Measurements from ENCODE around the gene EGLN3.
A peak's percentile ranks its signal among the peaks of the same experiment; 100 is the strongest.
"Not testable (repeated sequence)": the region's sequence is repeated elsewhere in the genome, so short reads cannot be mapped to it uniquely, and the experiment has no call there.

The EGLN3 gene

DNA sequence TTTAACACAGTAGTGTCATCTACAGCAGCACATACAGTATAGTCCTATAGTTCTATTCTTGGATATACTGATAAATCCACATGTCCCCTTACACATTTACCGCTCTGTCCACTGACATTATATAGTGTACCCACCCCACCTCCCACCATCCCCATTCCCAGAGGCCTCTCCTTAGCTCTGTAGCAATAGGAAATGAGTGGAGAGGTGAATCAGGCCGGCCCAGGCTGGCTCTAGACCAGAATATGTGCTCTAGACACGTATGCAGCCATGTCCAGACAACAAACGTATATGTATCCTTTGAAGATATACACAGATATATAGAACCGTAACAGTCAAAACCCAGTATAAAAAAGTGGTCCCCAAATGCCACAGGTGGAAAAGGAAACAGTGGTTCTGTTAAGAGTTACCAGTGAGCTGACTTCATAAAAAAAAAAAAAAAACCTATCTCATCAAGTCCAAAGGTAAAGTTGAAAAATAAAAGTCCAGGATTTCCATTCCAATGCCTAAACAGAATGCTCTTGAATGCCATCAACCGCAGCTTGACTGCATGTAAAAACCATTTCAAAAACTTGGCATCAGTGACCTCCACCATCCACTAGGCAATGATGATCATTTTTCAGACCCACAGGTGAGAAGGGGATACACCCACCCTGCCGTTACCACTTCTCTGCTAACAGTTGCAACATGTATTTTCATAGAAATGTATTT lies 16.7 kb downstream of the EGLN3 start:
- DNase-seq = no peak

DNA sequence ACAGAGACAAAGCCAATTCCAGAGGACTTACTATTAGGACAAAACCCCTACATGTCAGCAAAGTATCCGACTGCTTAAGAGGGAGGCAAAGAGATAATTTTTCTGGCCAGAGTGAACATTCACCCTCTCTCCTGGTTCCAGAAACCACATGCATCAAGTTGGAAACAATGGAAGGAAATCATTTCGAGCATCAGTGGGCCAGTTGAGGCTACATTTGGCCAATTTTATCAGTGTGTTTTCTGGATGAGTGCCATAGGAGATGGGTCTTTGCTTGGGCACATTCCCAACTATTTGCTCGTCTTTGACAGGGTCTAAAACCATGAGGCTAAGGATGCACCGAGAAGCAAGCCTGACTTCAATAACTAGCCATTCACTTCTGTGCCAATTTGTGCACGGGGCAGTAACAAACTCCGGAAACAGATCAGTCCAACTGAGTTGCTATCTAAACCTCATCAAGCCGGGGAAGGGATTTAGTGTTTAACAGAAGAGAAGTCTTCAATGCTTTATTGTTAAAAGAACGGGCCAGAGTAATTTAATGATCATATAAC lies 17.4 kb downstream of the EGLN3 start:
- DNase-seq = no peak

DNA sequence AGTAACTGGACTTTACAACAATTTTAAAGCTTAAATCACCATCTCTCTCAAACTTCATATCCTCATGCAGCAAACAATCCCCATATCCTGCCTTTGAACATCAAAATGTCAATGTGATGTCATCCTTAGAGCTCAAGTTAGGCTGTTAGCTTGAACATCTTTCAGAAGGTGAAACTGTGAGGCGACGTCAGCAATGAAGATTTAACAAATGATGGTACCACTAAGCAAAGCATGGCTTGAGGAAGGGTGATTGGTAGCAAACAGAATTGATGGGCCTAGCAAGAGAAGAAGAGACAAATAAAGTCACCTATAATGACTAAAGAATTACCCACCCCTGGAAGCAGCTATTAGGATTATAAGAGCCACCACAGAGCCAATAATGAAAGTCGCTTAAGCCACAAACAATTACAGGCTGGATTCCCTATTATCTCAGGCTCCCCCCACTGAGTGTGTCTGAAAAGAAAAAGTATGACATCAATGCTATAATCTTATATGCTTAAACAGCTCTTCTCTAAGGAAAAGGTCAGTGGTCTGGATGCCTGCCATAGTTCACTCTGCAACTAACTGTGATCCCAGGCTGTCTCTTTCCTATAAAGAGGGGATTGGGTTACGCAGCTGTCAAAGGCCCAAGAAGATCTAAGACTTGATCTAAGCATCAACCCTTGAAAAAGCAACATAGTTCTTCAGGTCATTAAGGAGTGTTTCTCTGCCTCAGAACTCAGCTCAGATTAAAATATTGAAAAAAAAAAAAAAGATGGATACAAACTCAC lies 18.1 kb downstream of the EGLN3 start:
- DNase-seq = peak; percentile 30

DNA sequence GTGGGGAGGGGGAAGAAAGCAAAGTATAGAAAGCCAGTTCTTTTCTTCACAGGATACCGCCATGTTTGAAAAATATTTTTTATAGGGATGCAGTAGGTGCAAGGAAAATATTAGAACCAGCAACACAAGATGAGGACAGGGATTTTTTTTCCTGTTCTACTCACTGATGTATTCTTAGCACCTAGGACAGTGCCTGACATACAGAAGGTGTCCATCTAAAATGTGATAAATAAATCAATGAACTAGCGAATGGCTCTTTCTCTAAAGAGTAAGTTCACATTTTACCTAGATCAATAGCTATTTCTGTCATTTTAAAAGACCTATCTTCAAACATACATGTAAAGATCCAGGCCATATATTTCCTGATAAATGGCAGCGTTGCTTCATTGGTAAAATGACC lies 18.8 kb downstream of the EGLN3 start:
- no peak for DNase-seq

DNA sequence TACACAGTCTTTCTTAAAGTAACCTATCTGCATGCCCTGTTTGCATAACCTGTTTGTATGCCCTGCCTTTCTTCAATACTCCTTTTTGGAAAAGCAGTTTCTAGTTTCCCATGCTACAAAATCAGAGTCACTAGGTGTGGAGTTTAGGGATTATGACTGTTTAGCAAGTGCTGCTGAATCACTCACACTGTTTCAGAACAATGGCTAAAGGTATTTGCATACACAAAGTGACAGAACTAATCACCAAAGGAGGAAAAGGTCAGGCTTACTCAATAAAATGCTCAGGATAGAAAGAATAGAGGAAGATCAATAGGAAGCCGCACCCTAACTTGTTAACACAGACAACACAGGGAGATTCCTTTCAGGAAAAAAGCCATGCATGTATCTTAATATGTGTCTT lies 19.4 kb downstream of the EGLN3 start:
- DNase-seq = no peak

DNA sequence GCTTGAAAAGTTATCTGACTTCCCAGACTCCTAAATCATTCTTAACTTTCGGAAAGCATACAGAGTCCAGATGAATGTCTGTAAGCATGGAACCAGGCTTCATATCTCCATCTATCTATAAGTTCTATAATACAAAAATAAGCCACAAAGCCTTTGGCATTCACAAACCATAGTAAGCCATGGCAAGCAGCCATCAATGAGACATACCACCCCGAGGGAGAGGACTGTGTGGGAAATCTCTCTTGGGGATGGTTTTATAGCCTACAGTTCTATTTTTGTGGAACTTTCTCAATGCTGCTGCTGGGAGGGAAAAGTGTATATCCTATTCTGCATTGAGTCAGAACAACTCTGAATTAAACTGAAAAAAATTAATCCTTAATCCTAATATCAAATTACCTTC lies 20.4 kb downstream of the EGLN3 start:
- no peak for DNase-seq

DNA sequence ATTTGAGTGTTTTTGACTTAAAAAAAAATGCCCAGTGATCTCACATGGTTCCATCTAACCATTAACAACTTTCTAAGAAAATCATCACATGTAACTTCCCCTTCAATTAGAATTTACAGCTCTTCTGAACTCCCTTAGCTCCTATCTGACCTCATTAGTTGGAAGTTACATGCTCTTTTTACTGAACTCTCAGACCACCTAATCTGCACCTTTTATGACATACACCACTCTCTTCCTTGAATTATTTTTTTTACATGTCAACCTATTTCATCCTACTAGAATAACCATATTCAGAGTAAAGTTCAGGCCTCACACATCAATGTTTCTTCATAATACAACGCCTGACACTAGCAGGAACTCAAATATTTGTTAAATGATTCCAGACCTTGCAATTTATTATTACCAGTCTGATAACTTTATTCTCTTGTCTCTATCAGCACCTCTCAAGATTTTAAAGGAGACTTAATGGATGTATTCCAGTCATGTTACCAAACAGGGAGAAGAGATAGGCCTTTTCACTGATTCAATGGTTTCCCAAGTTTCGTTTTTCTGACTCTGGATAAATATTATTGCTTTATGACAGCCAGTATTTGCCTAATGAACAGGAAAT lies 21.0 kb downstream of the EGLN3 start:
- no peak for DNase-seq

DNA sequence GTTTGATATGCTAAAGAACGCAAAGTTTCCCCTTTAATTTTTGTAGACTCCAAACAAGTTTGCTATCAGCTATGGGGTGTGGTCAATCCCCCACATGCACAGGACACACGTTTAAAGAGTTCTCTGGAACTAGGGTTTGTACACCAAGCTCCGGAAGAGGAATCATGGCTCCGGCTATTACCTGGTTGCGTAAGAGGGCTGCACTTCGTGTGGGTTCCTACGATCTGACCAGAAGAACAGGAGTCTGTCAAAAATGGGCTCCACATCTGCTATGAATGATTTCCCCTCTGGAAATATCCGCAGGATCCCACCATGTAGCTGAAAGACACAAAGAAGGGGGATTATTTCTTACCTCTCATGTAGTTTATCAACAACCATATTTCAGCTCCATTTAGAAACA lies 22.0 kb downstream of the EGLN3 start:
- no peak for DNase-seq

DNA sequence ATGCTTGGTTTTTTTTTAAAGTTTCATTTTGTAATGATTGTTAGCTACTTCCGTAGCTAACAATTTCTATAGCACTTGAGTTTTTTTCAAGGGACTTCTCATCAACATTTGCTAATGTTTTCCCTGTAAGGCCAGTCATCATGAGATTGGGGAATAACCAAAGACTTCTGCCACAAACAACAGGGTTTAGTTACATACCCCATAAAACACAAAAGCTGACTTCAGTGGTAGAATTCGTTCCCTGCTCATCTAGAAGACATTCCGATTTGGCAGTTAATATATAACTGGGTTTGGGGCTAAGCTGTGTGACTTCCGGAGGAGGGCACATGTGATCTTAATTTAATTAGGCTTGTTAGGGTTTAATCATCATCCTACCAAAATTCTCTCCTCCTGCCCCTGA lies 22.9 kb downstream of the EGLN3 start:
- no peak for DNase-seq

DNA sequence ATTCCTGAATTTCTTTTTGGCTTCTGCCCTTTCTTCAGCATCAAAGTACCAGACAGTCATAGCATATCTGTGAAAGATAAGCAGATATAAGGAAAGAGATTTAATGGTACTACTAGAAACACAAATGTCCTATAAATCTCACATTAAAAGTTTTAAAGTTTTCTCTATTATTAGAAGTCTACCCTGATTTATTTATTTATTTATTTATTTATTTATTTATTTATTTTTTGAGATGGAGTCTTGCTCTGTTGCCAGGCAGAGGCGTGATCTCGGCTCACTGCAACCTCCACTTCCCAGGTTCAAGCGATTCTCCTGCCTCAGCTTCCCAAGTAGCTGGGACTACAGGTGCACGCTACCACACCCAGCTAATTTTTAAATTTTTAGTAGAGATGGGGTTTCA lies 23.9 kb downstream of the EGLN3 start:
- not testable (repeated sequence) for DNase-seq

DNA sequence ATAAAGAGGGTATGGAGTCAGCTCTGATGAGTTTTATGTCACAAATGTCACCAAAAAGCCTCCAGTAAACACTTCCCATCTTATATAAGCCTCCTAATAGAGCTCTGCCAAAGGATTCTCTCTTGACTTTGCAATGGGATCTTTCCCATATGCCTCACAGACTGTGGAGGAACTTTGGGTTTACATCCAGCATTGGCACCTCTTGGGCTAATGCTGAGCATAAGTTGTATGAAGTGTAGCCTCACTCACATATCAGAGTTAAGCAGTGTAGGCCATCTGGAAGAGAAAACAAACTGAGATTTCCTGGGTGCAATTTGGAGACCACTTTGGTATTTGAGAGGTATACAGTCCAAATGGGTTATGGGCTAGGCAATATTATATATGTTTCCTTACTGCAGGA lies 24.9 kb downstream of the EGLN3 start:
- no peak for DNase-seq

DNA sequence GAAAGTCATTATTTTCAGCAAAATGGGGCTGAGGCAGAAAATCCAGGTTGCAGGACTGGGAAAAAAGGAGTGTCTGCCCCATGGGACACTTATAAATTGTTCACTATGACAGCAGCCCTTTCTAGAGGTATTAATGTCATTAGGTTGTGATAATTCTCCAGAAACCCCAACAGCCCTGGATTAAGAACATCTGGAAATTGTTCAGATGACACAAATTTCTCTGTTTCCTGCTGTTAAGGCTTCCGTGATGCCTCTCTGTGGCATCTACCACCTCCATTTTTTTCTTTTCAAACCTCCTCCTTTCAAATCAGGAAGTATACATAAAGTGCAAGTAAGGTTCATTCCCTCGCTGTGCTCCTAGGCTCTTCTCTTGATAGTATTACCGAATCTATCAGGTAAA lies 25.6 kb downstream of the EGLN3 start:
- no peak for DNase-seq

DNA sequence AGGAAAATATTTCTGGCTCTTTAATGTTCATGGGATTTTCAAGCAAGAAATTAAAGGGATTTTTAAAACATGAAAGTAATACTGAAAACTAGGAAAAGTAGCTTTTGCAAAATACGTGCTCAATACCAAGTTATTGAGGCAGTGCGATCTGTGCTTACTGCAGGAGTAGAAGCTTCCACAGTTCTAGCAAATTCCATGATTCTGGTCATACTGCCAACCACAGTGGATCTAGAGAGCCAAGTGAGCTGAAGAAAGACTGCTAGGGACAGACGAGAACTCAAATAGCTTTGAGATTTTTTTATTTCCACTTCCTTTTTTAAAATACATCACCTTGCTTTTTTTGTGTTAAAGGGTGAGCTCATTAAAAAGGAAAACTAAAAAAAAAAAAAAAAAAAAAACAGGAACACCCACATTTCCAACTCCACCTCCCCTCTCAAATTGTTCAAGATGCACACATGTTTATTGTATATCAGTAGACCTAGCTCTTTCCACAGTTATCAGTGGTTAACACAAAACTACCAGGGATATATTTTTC lies 26.2 kb downstream of the EGLN3 start:
- DNase-seq = no peak

DNA sequence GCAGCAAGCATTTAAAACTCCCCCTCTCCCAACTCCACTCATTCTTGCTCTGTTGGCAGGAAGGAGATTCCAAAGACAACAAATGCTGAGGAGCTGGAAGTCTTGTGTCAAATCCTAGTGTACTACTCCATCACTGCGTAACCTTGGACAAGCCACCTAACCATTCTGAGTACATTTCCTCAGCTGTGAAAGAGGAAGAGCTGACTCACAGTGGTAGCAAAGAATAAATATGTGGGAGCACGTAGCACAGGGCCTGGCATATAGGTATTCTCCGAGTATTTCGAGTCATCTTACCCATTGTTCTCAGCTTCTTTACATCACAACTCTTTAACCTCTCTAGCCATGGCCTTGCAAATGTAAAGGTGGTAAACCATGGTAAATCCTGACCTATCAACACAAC lies 28.7 kb downstream of the EGLN3 start:
- no peak for DNase-seq

DNA sequence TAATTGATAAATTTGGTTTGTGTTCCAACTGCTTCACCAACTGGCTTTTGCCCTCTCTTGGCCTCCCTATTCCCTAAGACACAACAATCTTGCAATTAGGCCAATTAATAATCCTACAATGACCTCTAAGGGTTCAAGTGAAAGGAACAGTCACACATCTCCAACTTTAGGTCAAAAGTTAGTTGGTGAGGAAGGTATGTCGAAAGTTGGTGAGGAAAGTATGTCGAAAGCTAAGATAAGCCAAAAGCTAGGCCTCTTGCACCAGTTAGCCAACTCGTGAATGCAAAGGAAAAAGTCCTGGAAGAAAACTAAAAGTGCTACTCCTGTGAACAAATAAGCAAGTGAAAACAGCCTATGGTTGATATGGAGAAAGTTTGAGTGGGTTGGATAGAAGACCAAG lies 32.6 kb downstream of the EGLN3 start:
- DNase-seq = no peak

DNA sequence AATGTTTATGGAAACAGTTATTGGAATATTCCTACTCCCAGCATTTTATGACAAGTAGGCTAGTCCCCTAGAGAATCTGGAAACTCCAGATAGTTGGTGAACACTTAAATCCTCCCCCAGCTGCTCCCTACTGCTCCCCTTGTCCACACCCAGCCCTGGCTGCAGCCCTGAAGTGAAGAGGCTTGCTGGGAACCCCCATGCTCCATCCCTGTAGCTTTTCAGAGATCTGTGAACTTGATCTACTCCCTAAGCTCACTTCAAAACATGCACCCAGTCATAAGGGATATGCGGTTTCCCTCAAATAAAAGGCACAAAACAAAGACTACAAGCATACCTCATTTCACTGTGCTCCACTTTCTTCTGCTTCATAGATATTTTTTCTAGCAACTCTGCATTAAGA lies 33.2 kb downstream of the EGLN3 start:
- no peak for DNase-seq

DNA sequence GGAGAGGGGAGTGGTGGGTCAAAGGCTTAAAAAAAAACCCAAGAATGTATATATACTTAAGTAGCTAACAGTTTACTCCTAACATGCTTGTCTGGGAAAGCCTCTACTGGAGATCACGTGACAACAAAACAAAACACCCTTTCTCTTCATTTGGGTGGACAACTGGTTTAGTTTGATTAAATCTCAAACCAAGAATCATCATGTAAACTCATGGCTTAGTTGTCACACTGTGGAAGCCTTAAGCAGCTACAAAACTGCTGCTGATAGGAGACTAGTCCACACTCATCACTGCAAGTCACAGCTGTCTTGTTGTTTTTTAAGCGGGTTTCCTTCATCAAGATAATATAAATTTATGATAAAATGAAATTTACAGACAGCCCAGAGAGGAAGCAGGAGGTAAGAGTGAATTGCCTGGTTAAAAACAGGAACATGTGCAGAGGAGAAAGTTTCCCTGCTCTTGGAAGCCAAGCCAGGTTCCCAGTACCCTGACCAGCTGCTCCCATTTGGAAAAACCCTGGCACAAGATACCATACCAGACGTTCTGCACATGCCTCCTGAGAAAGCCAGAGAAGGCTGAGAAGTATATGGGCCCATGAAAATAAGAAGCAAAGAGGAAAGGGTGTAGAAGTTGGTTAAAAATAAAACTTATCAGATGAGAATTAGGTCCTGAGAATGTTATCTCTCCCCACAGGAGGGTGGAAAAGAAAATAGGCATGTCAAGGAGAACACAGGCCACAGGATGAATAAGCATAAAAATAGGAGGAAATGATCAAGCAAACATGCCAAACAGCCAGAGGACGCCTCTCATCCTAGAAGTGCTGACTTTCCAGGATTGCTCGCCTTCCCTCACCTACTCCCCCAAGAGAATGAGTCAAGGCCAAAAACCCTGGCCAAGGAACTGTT lies 34.0 kb downstream of the EGLN3 start:
- DNase-seq = no peak

DNA sequence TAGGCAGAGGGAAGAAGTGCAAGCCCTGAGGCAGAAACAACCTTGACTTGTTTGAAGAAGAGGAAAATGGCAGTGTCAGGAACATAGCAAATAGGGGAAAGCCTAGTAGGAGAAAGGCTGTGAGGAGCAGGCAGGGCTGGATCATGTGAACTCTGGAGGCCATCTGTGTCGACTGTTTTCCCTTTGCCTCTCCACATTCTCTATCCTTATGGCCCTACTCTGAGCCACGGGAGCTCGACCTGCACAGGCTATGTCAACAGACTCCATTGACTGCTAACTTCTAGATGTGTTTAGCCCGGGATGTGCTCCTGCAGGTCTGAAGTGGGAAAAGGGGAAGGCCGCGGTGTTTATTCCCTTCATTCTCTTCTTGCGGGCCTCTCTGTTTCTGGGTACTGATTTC lies 35.2 kb downstream of the EGLN3 start:
- no peak for DNase-seq

DNA sequence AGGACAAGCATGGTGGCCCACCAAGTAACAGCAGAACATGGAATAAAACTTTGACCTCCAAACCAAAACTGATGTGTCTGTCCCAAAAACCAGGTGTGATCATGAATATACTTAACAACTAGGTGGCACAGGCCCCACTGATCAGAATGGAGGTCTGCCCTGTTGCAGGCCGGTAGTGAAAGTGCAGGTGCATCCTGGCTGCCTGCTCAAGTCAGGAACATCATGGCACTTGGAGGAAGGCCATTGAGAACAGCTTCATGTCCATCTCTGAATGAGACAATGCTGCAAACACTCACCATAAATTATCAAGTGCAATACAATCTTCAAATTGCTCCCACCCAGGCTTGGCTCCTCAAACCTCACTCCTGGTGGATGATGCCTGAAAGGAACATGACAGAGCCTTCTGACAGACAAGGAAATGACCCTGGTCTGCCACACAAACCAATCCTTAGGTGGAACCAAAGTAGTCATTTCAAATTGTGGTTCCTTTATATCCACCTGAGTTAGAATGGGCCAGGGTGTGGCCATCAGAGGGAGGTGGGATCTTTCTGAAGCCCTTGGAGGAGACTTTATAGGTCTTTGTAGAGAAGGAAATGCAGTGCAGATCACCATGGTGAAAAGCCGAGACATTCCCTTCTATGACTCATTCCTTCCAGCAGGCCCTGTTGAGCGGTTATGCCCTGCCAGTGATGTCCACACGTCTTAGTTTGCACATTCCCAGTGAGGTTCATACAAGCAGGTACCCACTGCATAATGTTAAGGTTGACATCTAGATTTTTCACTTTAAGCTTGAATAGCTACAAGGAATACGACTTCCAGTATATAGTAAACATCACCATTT lies 36.0 kb downstream of the EGLN3 start:
- no peak for DNase-seq

DNA sequence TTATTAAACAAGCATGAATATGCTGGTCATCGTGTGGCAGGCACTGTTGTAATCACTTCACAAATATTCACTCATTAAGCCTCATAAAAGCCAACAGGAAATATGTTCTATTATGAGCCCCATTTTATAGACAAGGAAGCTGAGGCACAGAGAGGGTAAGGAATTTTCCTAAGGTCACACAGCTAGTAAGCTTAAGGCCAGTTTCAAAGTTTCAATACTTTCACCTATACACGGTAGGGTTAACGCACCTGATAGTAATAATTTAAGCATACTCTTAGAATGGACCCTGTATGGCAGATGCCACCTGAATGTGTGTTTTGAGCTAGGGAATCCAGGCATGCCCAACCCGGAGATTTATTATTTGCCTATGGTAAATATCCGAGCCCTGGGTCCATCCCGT lies 39.8 kb downstream of the EGLN3 start:
- DNase-seq = no peak

DNA sequence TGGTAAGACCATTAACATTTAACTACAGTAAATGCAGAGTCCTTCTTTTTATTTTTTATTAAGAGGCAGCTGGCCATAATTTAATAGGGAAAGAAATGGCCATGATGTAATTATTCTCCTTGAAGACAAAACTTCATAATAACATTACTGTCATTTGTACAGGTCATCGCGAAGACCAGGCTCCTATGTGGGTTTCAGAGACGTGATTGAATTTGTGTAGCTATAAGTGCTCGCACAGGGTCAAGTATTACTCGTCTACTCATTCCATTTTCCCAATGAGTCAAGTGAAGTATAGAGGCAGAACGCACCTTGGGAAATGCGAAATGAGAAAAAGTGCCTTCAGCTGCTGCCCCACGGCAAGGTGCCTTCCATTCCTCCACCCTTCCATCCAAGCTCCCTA lies 40.4 kb downstream of the EGLN3 start:
- DNase-seq = no peak
